ENCODE results near the gene LMLN. TPM values are rescaled to one million over a fixed set of nuclear protein-coding genes. Genes with fewer than 3 reads are reported as not detected.
"Not testable (repeated sequence)": the region's sequence is repeated elsewhere in the genome, so short reads cannot be mapped to it uniquely, and the experiment has no call there.

Gene LMLN
- total RNA-seq, 1 donor from 2014 or later, result 7.7 TPM

- Mint-ChIP-seq H3K4me3 (ENCODE audit: unreplicated experiment) (no peak overlapping the region), H3K27ac (ENCODE audit: unreplicated experiment) (no peak overlapping the region), H3K27me3 (ENCODE audit: low read depth) (peaks cover 3% of the 10 kb centered on the region), H3K4me1 (ENCODE audit: low read depth) (no peaks in the 10 kb centered on the region), H3K36me3 (ENCODE audit: low read depth) (peaks cover 1% of the 10 kb centered on the region), H3K9me3 (ENCODE audit: low read depth) (no peaks in the 10 kb centered on the region)
- no peak for DNase-seq (ENCODE audit: low spot score)
- no peak for TF ChIP-seq CTCF (IDR thresholded peaks at IDR 0.05)
Measured at GRCh38 chr3:198051836-198052235, 91.8 kb downstream of the LMLN start.

GRCh38 chr3:198053462-198053861 lies 93.4 kb downstream of the LMLN start:
- H3K27ac Mint-ChIP-seq (ENCODE audit: unreplicated experiment); H3K4me3 Mint-ChIP-seq (ENCODE audit: unreplicated experiment); H3K9me3 Mint-ChIP-seq (ENCODE audit: low read depth); H3K36me3 Mint-ChIP-seq (ENCODE audit: low read depth); H3K27me3 Mint-ChIP-seq (ENCODE audit: low read depth); DNase-seq (ENCODE audit: low spot score); H3K4me1 Mint-ChIP-seq (ENCODE audit: low read depth): not testable (repeated sequence)

GRCh38 chr3:198061119-198062067 lies 101.4 kb downstream of the LMLN start:
- Mint-ChIP-seq H3K4me3 (ENCODE audit: unreplicated experiment) (no peak overlapping the region), H3K9me3 (ENCODE audit: low read depth) (no peaks in the 10 kb centered on the region), H3K36me3 (ENCODE audit: low read depth) (no peaks in the 10 kb centered on the region), H3K27me3 (ENCODE audit: low read depth) (peaks cover 18% of the 10 kb centered on the region), H3K4me1 (ENCODE audit: low read depth) (peaks cover 18% of the 10 kb centered on the region), H3K27ac (ENCODE audit: unreplicated experiment) (no peak overlapping the region)
- no peak for TF ChIP-seq CTCF (IDR thresholded peaks at IDR 0.05)
- no peak for DNase-seq (ENCODE audit: low spot score)

GRCh38 chr3:198062068-198062465 lies 102.0 kb downstream of the LMLN start:
- TF ChIP-seq CTCF (IDR thresholded peaks at IDR 0.05), result no peak
- Mint-ChIP-seq H3K36me3 (ENCODE audit: low read depth) (no peaks in the 10 kb centered on the region), H3K4me3 (ENCODE audit: unreplicated experiment) (no peak overlapping the region), H3K27me3 (ENCODE audit: low read depth) (peaks cover 18% of the 10 kb centered on the region), H3K4me1 (ENCODE audit: low read depth) (peaks cover 16% of the 10 kb centered on the region), H3K9me3 (ENCODE audit: low read depth) (no peaks in the 10 kb centered on the region), H3K27ac (ENCODE audit: unreplicated experiment) (no peak overlapping the region)
- no peak for DNase-seq (ENCODE audit: low spot score)

- Mint-ChIP-seq H3K4me1 (ENCODE audit: low read depth) (peaks cover 10% of the 10 kb centered on the region), H3K36me3 (ENCODE audit: low read depth) (no peaks in the 10 kb centered on the region), H3K9me3 (ENCODE audit: low read depth) (no peaks in the 10 kb centered on the region), H3K27me3 (ENCODE audit: low read depth) (peaks cover 15% of the 10 kb centered on the region), H3K4me3 (ENCODE audit: unreplicated experiment) (no peak overlapping the region), H3K27ac (ENCODE audit: unreplicated experiment) (no peak overlapping the region)
- no peak for TF ChIP-seq CTCF (IDR thresholded peaks at IDR 0.05)
- DNase-seq (ENCODE audit: low spot score), result no peak
Measured at GRCh38 chr3:198064420-198064819, 104.4 kb downstream of the LMLN start.

GRCh38 chr3:198065897-198066296 lies 105.9 kb downstream of the LMLN start:
- no peak for TF ChIP-seq CTCF (IDR thresholded peaks at IDR 0.05)
- peaks cover 10% of the 10 kb centered on the region for H3K4me1 Mint-ChIP-seq (ENCODE audit: low read depth)
- H3K4me3 Mint-ChIP-seq (ENCODE audit: unreplicated experiment), result no peak overlapping the region
- H3K36me3 Mint-ChIP-seq (ENCODE audit: low read depth), result no peaks in the 10 kb centered on the region
- no peak for DNase-seq (ENCODE audit: low spot score)
- H3K27me3 Mint-ChIP-seq (ENCODE audit: low read depth), result peaks cover 11% of the 10 kb centered on the region
- no peaks in the 10 kb centered on the region for H3K9me3 Mint-ChIP-seq (ENCODE audit: low read depth)
- no peak overlapping the region for H3K27ac Mint-ChIP-seq (ENCODE audit: unreplicated experiment)

Measured in chondrocyte (in vitro differentiated cells).